Keratinocyte (primary cell): Measurements from ENCODE around the gene RASSF1. TPM values are rescaled to one million over a fixed set of nuclear protein-coding genes. Genes with fewer than 3 reads are reported as not detected.

Source experiments
- DNase-seq: peaks from one replicate; pipeline ENCODE4 v3.0.0-alpha.2; 2011; ENCODE audit warnings: low read depth, missing footprints, low spot score
- FAIRE-seq: peaks from 2 replicates; lab custom pipeline; 2011; peaks lifted over from hg19 to GRCh38; lab: Jason Lieb, UNC
- H2AFZ ChIP-seq: 2 replicates; pipeline ENCODE4 v1.6.0; 2012; ENCODE audit warnings: low read length, control low read depth, inconsistent platforms; ENCODE audit not compliant: control insufficient read depth
- H3K27ac ChIP-seq: 2 replicates; pipeline ENCODE4 v1.5.1; 2011; ENCODE audit warnings: low read length; ENCODE audit not compliant: control insufficient read depth, insufficient read depth
- H3K27me3 ChIP-seq: 3 replicates; pipeline ENCODE4 v1.6.0; 2011; ENCODE audit warnings: low read length; ENCODE audit not compliant: control insufficient read depth, insufficient read depth; ENCODE audit errors: extremely low read depth
- H3K36me3 ChIP-seq, 2 experiments: 2 replicates in 1 of 2; 3 replicates in 1 of 2; pipeline ENCODE4 v1.5.1; 2011; ENCODE audit warnings: low read length in 2 of 2, mild to moderate bottlenecking in 1 of 2; ENCODE audit not compliant: control insufficient read depth in 2 of 2, insufficient read depth in 2 of 2; ENCODE audit errors: extremely low read depth in 1 of 2
- H3K4me1 ChIP-seq: 3 replicates; pipeline ENCODE4 v1.5.1; 2011; ENCODE audit warnings: low read length; ENCODE audit not compliant: control insufficient read depth, insufficient read depth; ENCODE audit errors: extremely low read depth
- H3K4me2 ChIP-seq: 3 replicates; pipeline ENCODE4 v1.6.0; 2011; ENCODE audit warnings: low read depth, low read length; ENCODE audit not compliant: control insufficient read depth, insufficient read depth; ENCODE audit errors: extremely low read depth
- H3K4me3 ChIP-seq, 3 experiments: fragments of 200-600 bp in 1 of 3; sonication (generic) in 1 of 3; 2 replicates in 2 of 3; 3 replicates in 1 of 3; pipeline ENCODE4 v1.5.1; 2011 to 2016; ENCODE audit warnings: low read length in 3 of 3, mild to moderate bottlenecking in 3 of 3, control low read depth in 2 of 3, inconsistent platforms in 1 of 3, low read depth in 1 of 3, mixed read lengths in 1 of 3, mixed run types in 1 of 3, moderate library complexity in 1 of 3; ENCODE audit not compliant: control insufficient read depth in 2 of 3, insufficient read depth in 2 of 3; ENCODE audit errors: extremely low read depth in 1 of 3
- H3K79me2 ChIP-seq: 2 replicates; pipeline ENCODE4 v1.6.0; 2012; ENCODE audit warnings: low read length; ENCODE audit not compliant: control insufficient read depth, insufficient read depth
- H3K9ac ChIP-seq: 3 replicates; pipeline ENCODE4 v1.6.0; 2011; ENCODE audit warnings: low read length; ENCODE audit not compliant: control insufficient read depth, insufficient read depth; ENCODE audit errors: extremely low read depth
- H3K9me1 ChIP-seq: 3 replicates; pipeline ENCODE4 v1.6.0; 2011; ENCODE audit warnings: low read length; ENCODE audit not compliant: control insufficient read depth, insufficient read depth; ENCODE audit errors: extremely low read depth
- H3K9me3 ChIP-seq: 2 replicates; pipeline ENCODE4 v1.5.1; 2012; ENCODE audit warnings: low read depth, low read length; ENCODE audit not compliant: control insufficient read depth
- H4K20me1 ChIP-seq: 3 replicates; pipeline ENCODE4 v1.6.0; 2011; ENCODE audit warnings: low read length; ENCODE audit not compliant: control insufficient read depth, insufficient read depth; ENCODE audit errors: extremely low read depth
- EZH2 ChIP-seq: IDR thresholded peaks from one replicate; pipeline ENCODE4 v1.6.1; 2012; ENCODE audit warnings: inconsistent platforms, mild to moderate bottlenecking, low read length, moderate library complexity
- dilution Hi-C: fragments of 300-500 bp; cut with MboI; formaldehyde crosslinking; loops from one replicate; pipeline ENCODE4 v1.7.0; 2020; ENCODE audit warnings: low sequenced_read_pairs; ENCODE audit not compliant: extremely low pct_ligation_motif_present
- polyA plus RNA-seq, 5 experiments: library from polyadenylated mRNA; depleted of rRNA in 3 of 5; stranded (reverse) in 3 of 5; stranded (forward) in 1 of 5; unstranded in 1 of 5; fragments of >200 nt; gene quantifications; 1 replicate in 1 of 5; 2 replicates in 3 of 5; 3 replicates in 1 of 5; pipeline versions ENCODE4 v1.2.1 to v1.2.3, GENCODE V29; 2011 to 2012; ENCODE audit warnings: missing spikeins in 2 of 5, low read depth in 1 of 5, low replicate concordance in 1 of 5
- TF ChIP-seq, protein P1 (sequence below), 3 experiments: IDR thresholded peaks in 1 of 3; conservative IDR thresholded peaks in 1 of 3; optimal IDR thresholded peaks in 1 of 3; 2 replicates in 2 of 3; 3 replicates in 1 of 3; pipeline versions ENCODE3 to v1.5.1; 2011; ENCODE audit warnings: low read length in 3 of 3, mild to moderate bottlenecking in 3 of 3, moderate library complexity in 2 of 3, control low read depth in 1 of 3, inconsistent platforms in 1 of 3; ENCODE audit not compliant: insufficient read depth in 2 of 3; ENCODE audit errors: extremely low read depth in 1 of 3

RASSF1 gene
- polyA plus RNA-seq, 1 donor (not counting 4 experiments of a cell fraction or from before 2014, with no cell fraction given) = 28.5 TPM

- H4K20me1 ChIP-seq = peaks cover 6% of the 10 kb centered on the region
- dilution Hi-C loops = no loop called here
Observed at GRCh38 chr3:50355829-50356552, 15.4 kb upstream of the RASSF1 start.

DNA sequence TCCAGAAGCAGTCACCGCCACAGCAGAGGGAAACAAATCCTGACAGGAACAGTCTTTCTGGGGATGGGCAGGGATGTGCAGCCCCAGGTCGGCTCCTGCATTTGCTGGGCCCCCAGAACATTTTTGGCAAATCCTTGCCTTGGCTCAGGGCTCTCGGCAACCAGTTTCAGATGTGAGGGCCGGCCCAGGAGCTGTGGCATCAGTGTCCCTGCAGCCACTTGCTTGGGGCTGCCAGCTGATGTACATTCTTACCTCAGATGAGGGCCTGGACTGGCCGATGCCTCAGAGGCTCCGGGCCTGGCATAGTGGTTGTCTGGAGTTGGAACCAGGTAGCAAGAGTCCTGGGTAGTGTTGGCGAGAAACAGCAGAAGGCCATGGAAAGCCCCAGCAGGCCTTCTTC lies 14.2 kb upstream of the RASSF1 start:
- Histone ChIP-seq H2AFZ (no peak overlapping the region), H3K36me3 (peaks cover 26 to 30% of the 10 kb centered on the region in 2 experiments), H4K20me1 (peaks cover 6% of the 10 kb centered on the region)

More at GRCh38 chr3:50355829-50356552, 15.4 kb upstream of the RASSF1 start:
- H3K9me1 ChIP-seq = peaks cover 2% of the 10 kb centered on the region
- H3K9ac ChIP-seq = no peak overlapping the region
- peak overlapping the region; percentile 88 for H3K4me2 ChIP-seq
- peak overlapping the region in 2 of 3 experiments; percentile 78 to 88 for H3K4me3 ChIP-seq
- H3K9me3 ChIP-seq = no peaks in the 10 kb centered on the region
- peaks cover 26 to 30% of the 10 kb centered on the region in 2 experiments for H3K36me3 ChIP-seq
- TF ChIP-seq EZH2 = no peak
- TF ChIP-seq, protein P1, sequence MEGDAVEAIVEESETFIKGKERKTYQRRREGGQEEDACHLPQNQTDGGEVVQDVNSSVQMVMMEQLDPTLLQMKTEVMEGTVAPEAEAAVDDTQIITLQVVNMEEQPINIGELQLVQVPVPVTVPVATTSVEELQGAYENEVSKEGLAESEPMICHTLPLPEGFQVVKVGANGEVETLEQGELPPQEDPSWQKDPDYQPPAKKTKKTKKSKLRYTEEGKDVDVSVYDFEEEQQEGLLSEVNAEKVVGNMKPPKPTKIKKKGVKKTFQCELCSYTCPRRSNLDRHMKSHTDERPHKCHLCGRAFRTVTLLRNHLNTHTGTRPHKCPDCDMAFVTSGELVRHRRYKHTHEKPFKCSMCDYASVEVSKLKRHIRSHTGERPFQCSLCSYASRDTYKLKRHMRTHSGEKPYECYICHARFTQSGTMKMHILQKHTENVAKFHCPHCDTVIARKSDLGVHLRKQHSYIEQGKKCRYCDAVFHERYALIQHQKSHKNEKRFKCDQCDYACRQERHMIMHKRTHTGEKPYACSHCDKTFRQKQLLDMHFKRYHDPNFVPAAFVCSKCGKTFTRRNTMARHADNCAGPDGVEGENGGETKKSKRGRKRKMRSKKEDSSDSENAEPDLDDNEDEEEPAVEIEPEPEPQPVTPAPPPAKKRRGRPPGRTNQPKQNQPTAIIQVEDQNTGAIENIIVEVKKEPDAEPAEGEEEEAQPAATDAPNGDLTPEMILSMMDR (optimal IDR thresholded peaks at IDR 0.05 in 1 of 3, IDR thresholded peaks at IDR 0.05 in 1 of 3, conservative IDR thresholded peaks at IDR 0.05 in 1 of 3; ENCODE audit: extremely low read depth in 1 of 3, insufficient read depth in 2 of 3, low read length in 3 of 3) = no peak
- FAIRE-seq (no peak), DNase-seq (no peak)
- H3K27ac ChIP-seq = no peak overlapping the region
- H2AFZ ChIP-seq = no peak overlapping the region
- no peaks in the 10 kb centered on the region for H3K27me3 ChIP-seq
- peaks cover 57% of the 10 kb centered on the region for H3K79me2 ChIP-seq
- peaks cover 35% of the 10 kb centered on the region for H3K4me1 ChIP-seq

More for the DNA sequence above, 14.2 kb upstream of the RASSF1 start:
- Histone ChIP-seq H3K4me3 (no peak overlapping the region), H3K9ac (no peak overlapping the region), H3K27me3 (no peaks in the 10 kb centered on the region), H3K9me3 (no peaks in the 10 kb centered on the region), H3K27ac (no peak overlapping the region), H3K4me2 (no peak overlapping the region), H3K9me1 (peaks cover 2% of the 10 kb centered on the region), H3K4me1 (peaks cover 41% of the 10 kb centered on the region), H3K79me2 (peaks cover 60% of the 10 kb centered on the region)
- FAIRE-seq (no peak), DNase-seq (no peak)
- TF ChIP-seq EZH2 = no peak
- TF ChIP-seq, protein P1 (optimal IDR thresholded peaks at IDR 0.05 in 1 of 3, IDR thresholded peaks at IDR 0.05 in 1 of 3, conservative IDR thresholded peaks at IDR 0.05 in 1 of 3; ENCODE audit: extremely low read depth in 1 of 3, insufficient read depth in 2 of 3, low read length in 3 of 3) = no peak
- dilution Hi-C loops = no loop called here
